ENCODE data around the gene ZSCAN20. TPM values are rescaled to one million over a fixed set of nuclear protein-coding genes. Genes with fewer than 3 reads are reported as not detected.

ZSCAN20 gene
- total and polyA plus RNA-seq, 2 experiments from 2014 or later, result 0.91 to 4.9 TPM

- TF ChIP-seq ZNF462 (CRISPR knock-in tag; IDR thresholded peaks at IDR 0.05), result no peak
- no peak for TF ChIP-seq EZH2 (IDR thresholded peaks at IDR 0.05; ENCODE audit: low read depth, unreplicated experiment)
- no peak for TF ChIP-seq CTCF (conservative IDR thresholded peaks at IDR 0.05; ENCODE audit: low read depth in 2 of 2)
- TF ChIP-seq NANOG (IDR thresholded peaks at IDR 0.05; ENCODE audit: borderline replicate concordance), result no peak
- no peak for TF ChIP-seq JUNB (IDR thresholded peaks at IDR 0.05; ENCODE audit: unreplicated experiment)
- TF ChIP-seq STAT1 (IDR thresholded peaks at IDR 0.05; ENCODE audit: unreplicated experiment), result no peak
- TF ChIP-seq ETS1 (IDR thresholded peaks at IDR 0.05), result no peak
These were observed 59.8 kb downstream of the ZSCAN20 start (continued) for GRCh38 chr1:33532250-33532649.

Data from GM23338 (cell line).